Activated naive CD4-positive, alpha-beta T cell treated with Interleukin-2 at 50 U/mL for 16 hours (primary cell): ENCODE data around the gene FBXL17.

Experiments
- DNase-seq: peaks from one replicate; pipeline ENCODE4 v3.0.0-alpha.2; 2020

The FBXL17 gene

DNA sequence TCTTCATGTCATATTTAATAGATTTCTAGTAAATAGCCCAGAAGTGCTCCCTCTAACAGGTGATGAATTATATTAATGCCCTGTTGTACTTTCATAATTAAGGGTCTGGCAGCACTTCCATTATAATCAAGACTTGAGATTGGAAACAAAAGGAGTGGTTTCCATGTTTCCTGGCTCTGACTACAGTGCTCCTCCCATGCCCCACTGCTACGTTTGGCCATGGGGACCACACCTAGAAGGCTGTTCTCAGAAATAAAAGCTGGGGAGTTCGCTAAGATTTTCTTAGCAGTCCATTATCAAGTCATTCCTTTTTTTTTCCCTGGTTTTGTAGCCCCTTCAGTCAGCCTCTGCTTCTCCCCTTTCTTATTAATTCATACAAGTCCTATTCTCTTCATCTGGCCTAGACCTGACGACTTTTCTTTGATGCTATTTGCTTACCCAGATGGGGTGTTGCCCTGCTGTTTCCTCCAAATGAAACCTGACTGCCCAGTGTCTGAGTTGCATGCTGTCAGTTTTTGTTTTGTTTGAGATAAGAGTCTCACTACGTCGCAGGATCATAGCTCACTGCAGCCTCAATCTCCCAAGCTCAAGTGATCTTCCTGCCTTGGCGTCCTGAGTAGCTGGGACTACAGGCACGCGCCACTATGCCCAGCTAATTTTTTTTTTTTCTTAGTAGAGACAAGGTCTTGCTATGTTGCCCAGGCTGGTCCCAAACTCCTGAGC, 399.0 kb downstream of the FBXL17 start:
- DNase-seq: no peak

DNA sequence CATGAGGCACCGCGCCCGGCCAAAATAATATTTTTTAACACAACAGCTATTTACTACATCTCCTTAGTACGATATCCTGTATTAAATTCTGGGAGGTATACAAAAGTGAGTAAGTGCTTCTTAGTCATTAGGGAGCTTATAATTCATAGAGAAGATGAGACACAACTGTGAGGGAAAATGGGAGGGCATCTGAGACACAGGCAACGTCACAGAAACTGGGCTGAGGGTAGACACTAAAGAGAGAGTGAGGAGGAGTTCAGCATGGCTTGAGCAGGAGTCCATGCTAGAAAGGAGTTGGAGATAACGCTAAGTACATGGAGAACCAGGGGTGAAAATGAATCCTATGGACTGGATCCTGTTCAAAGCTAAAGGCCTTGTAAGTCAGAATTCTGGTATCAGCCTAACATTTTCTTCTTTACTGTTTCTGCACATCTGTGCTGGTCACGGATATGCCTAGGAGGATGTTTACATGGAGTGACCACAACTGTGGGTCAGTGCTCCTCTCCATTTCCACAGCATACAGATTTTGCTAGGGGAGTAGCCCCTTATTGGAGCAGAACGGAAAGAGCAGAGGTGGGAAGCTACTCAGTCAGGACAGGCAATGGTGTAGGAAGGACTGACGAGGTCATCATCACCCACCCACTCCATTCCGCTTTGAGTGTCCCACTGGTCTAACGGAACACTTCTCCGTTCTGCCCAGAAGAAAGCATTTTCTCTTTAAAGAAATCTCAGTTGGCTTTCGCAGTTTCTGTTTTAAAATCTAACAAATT, 400.8 kb downstream of the FBXL17 start:
- DNase-seq: no peak

DNA sequence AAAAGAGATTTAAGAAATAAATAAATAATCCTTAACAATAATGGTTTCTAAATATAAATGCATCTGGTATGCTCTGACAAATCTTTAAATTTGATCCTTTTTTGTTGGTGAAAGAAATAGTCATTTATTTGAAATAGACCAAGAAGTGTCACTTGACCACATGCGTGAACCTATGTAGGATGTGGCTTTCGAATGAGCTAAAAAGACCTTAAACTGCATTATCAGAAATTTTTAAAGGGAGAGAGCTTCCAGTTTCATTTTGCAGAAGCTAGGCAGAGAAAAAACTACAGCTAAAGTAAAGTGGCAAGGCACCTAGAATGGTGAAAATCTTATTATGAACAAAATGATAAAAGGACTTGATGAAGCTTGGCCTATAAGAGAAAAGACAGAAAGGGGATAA, 402.0 kb downstream of the FBXL17 start:
- DNase-seq: no peak

DNA sequence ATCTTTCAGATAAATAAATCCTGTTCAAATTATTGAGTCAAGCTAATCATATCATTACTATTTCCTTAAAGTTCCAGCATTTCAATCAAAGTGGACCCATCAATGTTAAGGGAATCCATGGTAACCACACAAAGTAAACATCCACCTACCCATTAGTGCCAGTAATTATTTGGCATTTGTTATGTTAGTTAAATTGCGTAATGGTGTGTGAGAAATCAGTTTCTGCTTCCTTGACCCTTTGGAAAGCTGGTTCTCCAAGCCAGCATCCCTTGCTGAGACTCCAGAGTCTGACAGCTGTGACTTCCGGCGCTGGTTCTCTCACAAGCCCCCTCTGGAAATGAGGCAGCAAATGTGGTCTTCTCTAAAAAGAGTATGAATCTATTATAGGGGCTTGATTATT, 402.6 kb downstream of the FBXL17 start:
- no peak for DNase-seq

DNA sequence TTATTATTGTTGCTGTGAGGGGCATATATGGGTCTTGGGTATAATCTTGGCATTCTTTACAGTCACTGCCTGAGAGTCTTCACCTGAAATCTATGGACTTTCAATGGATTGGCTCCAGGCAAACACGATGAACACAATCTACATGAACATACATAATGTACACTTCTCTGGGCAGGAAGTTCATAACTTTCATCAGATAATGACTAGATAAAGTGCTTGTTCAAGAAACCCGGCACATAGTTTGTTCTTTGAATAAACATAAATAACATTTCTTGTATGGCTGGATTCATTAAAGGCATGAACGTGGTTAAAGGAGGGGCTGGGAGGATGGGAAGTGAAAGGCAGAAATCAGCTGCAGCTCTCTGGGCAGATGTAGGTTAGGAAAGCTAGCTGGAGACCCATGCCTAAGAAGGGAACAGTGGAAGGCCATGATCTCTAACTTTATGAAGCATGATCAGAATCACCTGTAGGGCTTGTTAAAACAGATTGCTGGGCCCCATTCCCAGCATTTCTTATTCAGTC, 404.3 kb downstream of the FBXL17 start:
- DNase-seq: no peak

DNA sequence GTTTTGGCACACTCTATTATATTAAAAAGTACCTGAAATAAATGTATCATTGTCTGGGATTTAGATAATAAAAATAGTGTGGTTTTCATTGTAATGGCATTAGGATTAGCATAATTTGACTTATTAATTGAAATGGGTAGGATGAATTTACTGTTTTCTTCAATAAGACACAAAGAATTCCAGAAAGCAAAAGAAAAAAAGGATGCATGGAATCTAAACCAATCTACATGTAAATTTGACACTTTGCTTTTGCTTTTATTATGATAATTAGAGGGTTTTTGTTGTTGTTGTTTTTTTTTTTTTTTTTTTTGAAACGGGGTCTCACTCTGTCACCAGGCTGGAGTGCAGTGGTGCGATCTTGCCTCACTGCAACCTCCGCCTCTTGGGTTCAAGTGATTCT, 406.3 kb downstream of the FBXL17 start:
- DNase-seq: no peak

DNA sequence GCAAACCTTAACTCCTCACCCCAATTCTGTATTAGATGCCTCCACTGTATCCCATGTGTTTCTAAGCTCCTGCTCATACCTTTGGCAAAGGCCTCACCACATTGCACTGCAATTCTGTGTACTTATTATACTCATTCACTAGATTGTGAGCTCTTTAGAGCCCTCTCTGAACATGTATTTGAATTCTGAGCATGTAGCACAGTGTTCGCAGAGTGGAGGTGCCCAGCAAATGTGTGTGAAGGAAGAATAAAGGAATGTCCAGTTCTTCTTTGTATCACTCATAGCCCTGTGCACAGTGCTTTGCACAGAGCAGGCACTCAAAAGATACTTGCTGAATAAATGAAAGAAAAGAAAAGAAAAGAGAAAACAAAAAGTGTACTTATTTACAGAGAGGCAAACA, 410.1 kb downstream of the FBXL17 start:
- DNase-seq: no peak

DNA sequence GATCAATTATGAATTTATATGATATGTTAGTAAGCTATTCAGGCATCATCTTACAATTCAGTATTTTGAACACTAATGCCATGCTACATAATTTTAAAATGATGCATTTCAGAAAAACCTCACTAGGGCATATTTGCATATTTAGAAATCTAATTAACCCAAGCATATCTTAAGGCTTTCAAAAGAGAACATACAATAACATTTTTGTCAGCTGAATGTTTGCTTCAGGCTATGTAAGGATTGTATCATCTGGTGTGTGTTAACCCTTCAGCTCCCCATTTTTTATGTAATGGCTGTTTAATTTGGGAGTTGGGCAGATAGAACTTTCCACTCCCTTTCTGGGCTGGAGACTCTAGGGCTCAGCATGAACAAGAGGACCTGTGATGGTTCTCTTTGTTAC, 412.1 kb downstream of the FBXL17 start:
- DNase-seq: no peak

DNA sequence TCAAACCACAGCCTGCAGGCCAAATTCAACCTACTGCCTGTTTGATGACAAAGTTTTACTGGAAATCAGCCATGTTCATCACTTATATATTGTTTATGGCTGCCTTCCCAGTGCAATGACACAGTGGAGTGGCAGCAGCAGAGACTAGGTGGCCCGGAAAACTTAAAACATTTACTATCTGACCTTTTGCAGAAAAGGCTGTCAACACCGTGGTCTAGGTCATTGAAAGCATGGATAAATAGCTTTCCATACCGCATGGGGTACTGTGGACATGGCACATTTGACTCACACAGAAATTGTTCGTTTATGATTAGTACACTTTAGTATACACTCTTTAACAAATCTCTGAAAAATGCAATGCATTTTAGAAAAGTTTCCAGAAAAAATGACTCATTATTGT, 412.9 kb downstream of the FBXL17 start:
- DNase-seq: no peak

DNA sequence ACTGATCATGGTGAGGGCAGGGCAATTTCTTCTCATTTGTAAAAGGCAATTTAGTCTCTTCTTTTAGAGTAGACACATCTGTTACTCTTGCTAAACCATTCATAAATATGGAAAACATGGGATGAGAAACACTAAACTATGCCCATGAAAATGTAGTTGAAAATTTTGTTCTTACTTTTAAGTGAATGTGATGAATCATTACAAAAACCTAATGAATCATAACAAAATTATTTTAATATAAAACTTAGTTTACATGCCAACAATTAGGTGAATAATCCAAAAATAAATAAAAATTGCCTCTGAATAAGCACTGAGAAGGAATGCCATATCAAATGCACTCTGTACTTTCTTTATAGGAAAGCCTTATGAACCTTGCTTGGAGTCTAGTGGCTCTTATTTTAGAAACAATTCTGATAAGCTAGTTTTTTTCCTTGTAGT, 413.5 kb downstream of the FBXL17 start:
- DNase-seq: no peak

DNA sequence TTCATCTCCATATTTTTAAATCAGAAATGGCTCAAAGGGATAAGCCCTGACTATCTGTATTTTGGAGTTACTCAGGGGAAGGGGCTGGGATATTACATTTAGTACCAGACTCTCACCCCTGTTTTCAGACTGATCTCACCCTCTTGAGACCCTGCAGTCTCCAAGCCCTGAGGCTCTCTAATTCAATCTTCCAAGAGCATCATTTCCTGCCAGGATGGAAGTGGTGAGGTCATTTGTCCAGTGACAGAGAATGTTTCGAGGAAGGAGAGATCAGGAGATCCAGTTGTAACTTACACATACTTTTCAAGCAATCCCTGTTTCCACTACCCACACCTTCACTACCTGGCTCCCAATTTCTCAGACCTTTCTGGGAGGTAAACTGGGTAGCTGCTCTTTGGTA, 415.7 kb downstream of the FBXL17 start:
- DNase-seq: no peak

DNA sequence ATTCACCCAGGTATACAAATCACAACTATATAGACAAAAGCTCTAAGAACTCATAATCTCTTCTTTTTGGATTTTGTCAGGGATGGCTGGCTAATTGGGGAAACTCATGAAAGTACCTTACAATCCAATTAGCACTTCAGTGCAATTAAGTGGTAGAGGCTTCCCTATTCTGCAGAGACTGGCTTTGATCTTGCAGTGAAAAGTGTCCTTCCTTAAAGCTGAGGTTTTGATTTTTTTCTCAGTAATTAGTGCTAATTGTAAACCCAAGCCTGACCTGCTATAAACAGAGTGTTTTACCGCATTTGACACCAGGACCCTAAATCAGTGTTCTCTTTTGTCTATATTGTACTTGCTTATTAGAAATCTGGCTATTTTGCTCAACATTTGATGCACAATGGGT, 417.2 kb downstream of the FBXL17 start:
- no peak for DNase-seq

DNA sequence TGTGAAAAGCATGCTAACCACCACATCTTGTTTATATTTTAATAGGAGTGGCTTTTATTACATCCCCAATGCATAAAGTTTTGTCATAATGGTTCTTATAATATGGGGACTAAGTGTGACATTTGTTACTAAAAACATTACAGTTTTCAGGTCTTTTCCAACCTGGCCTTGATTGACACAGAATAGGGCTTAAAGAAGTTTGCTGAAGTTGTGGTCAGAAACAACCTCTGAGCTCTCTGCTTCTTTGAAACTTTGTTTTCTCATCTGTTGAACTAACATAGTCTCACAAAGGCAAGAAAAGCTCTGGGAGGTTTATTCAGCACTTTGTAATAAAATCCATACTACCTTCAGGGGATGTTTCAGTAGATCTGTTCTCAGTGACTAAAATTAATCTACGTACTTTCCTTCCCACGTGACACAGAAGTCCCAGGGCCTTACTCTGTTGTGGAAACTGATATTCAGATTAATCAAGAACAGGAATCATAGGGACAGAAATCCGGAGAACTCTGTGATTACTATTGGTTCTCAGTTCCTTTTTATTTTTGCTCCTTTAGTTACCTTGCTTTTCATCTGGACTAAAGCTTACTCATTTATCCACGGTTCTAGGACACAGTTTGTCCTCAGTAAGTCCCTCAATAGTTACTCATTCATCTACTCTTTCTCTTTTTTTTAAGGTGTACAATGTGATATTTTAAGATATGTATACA, 422.2 kb downstream of the FBXL17 start:
- no peak for DNase-seq

DNA sequence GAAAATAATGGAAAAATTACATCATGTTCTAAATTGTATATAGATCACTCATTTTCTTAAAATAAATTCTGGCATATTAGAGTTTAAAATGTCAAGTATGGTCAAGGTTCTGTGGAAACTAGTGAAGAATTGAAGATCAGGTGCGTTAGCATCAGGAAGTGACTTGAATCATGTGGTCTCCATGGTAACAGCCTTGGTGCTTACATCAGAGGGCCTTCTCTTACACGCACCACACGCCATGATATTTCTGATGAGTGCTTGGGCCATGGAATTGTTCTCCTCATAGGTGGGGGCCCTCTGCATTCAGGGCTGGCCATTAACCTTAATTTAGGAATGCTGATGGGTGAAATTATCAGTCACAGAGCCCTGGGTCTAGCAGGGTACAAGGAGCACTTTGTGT, 423.0 kb downstream of the FBXL17 start:
- no peak for DNase-seq

DNA sequence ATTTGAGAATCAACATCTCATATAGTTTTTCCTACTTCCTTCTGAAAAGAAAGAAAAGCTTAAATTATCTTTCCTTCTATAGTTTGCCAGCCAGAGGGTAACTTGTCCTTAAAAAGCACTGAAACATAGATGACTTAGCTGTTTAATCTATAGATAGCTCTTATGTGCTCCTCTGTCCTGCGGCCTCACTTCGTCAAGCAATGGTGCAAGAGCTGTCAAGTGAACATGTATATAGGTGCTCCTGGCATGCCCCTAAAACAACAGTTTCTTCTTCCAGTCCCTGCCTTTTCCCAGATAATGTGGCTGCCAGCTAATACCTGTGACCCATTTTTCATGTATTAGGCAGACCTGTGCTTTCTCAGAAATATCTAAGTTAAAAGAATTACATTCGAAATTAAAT, 423.5 kb downstream of the FBXL17 start:
- DNase-seq: no peak

DNA sequence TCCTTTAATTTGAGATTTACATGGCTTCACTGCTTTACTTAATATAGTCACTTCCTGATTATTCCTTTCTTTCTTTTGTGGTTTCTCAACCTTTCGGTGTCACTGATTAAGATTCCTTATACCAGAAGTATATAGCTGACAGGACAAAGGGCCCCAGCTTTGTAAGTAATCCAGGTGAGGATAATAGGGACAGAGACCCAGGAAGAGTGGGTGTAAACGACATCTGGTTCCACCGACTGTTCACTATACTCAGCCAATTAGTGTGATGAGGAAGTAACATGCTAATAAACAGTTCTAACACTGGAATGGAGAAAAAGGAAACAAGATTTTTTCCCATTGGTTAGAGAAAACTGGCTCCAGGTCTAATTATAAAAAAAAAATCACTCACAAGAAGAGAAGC, 424.8 kb downstream of the FBXL17 start:
- DNase-seq: no peak

DNA sequence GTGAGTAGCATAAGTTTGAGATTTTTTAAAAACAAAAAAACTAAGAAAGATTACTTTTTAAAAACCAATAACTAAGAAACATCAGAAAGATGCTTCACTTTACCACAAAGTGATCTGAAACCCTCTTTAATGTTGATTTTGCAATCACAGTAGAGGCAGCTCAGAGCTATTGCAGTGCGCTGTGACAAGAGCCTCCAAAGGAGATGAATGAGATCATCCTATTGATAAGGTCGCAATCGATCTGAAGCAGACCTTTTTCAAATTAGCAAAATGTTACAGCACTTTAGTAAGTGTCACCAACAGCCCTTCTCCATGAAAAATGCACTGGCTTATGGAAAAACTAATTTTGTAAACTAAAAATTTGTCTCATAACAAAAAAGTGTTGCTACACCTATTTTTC, 426.6 kb downstream of the FBXL17 start:
- DNase-seq: no peak

DNA sequence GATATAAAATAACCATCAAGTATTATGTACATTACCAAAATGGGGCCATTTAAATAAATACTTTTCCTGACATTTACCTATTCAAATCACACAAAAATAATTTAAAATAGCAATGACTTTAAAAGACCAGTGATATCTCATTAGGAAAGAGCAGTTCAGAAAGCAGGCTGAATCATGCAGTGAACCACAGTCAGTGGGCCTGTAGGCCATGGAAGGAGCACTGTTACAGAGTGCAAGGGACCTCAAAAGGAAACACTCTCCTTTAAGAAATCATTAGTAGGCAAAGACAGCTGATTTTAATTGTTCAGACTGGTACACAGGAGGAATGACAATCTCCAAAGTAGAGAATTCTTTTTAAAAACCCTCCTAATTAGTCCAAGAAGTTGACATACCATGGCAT, 427.6 kb downstream of the FBXL17 start:
- no peak for DNase-seq

DNA sequence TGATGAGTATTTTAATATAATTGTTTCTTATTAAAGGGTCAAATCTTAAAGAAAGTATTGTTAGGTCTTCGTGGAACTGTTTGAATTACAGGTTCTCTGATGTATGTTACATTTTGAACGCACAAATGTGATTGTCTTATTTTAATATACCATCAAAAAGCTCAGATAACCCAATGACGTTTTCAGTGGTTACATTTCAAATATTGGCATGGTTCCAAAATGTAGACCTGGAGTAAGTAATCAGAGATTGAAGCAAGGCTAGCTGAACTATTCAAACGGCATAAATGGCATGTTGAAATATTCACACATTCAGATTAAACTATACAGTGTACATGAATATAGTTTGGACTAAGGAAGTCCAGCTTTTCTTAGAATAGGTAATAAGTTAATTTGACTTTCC, 429.4 kb downstream of the FBXL17 start:
- DNase-seq: no peak

DNA sequence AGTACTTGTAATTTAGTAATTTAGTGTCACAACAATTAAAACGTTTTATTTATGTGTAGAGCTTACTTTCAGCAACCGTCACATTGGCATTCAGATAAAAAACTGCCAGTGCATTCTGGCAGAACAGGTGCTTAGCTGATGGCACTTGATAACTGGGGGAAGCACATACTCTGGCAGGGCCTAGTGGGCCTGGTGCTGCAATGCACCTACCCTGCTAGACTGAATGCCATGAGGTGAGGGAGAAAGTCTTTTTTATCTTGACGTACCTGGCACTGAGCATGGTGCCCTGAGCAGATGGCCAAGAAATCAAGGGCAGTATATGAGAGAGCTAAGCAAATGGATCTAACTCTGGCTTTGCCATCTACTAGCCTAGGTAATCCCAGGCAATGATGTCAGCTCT, 430.6 kb downstream of the FBXL17 start:
- DNase-seq: no peak

DNA sequence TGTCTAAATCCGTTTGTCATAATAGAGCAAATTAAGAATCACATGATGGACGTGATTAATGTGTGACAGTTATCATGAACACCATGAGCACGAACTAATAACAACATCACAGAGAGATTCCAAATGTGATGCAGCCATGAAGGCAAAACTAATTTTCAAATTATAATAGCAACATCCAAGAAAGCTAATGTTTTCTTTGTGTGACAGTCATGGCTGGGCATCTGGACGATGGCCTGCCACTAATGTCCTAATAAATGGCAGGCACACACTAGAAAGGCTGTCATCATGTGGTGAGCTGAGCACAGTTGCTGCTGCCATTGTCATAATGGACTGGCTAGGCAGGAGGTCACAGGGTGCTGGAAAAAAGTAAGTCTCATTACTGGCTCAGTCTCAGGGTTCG, 431.1 kb downstream of the FBXL17 start:
- no peak for DNase-seq

DNA sequence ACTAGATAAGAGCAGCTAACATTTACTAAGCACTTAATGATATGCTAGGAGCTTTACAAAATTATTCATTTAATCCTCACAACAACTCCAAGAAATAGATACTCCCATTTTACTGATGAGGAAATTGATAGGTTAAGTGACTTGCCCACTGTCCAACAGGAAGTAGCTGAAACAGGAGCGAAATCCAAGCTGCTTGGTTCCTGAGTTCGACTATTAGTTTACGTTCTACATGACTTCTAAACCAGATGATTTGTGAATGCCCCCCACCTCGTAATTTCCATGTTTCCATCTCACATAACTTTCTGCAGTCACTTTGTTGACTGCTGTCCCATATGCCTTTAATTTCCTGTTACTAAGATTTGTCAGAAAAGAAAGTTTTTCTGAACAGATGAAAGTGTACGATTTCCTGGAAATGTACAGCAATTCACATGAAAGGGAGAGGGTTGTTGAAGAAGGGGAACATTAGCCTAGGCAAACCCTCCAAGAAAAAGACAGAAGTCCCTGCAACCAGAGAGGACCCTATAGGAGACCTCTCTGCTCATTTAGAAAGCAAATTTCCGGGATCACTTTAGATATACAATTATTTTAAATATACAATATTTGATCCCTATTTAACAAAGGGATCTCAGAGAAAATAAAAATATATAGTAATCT, 432.1 kb downstream of the FBXL17 start:
- DNase-seq: no peak

DNA sequence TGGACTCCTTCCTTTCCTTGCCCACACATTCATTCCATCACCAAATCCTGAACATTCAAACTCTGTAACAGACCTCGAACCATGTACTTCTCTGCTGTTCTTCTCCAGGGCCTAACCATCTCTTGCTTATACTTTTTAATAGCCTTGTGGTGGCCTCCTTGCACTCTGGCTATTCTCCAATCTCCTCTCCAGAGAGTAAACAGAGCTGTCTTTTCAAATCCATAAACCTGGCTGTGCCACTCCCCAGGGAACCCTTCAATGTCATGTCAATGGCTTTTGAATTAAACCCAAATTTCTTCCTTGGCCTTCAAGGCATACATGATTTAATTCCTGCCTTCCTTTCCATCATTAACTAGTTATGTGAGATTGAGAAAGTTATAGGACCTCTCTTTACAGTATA, 433.5 kb downstream of the FBXL17 start:
- DNase-seq: no peak
